NCI-H2107 treated with DMSO at 0.1 percent for 48 hours (cell line): ENCODE results near the gene ANKHD1.

Experiments
- DNase-seq: peaks from one replicate; lab custom pipeline; 2025; ENCODE audit not compliant: unreplicated experiment; lab: John Stamatoyannopoulos, UW

Gene ANKHD1

DNA sequence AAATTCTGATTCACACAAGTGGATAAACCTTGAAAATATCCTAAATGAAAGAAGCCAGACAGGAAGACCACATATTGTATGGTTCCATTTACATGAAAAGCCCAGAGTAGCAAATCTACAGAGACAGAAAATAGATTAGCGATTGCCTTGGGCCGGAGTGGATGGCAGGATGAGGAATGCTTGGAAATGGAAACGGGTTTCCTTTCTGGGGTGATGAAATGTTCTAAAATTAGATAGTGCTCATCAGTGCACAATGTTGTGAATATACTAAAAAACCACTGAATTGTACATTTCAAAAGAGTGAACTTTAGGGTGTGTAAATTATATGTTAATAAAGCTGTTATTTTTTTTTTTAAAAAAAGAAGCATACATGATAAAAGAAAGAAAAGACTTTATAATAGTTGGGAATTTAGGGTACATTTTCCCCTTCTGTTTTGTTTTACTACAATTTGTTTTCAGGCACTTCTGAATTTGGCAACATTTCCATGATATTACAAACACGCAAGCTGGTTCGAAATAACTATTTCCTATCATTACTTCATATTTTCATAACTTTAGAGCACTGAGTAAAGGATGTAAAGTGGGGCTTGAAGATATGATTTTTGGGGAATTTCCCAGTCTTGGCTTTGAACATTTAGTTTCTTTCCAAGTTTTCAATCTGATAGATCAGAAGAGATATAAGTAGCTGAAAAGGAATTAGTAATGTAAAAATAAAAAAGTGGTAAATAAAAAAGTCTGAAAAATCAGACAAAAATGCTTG lies 186.9 kb downstream of the ANKHD1 start:
- no peak for DNase-seq
